Stimulated activated CD4-positive, alpha-beta T cell treated with anti-CD3 and anti-CD28 coated beads, Interleukin-15, amount 100 ng/mL, for 24 hours (primary cell): Measurements from ENCODE around the gene ITPK1.
"Not testable (repeated sequence)": the region's sequence is repeated elsewhere in the genome, so short reads cannot be mapped to it uniquely, and the experiment has no call there.

Source experiments
- DNase-seq: peaks from one replicate; pipeline ENCODE4 v3.0.0-alpha.2; 2020

Gene ITPK1

DNA sequence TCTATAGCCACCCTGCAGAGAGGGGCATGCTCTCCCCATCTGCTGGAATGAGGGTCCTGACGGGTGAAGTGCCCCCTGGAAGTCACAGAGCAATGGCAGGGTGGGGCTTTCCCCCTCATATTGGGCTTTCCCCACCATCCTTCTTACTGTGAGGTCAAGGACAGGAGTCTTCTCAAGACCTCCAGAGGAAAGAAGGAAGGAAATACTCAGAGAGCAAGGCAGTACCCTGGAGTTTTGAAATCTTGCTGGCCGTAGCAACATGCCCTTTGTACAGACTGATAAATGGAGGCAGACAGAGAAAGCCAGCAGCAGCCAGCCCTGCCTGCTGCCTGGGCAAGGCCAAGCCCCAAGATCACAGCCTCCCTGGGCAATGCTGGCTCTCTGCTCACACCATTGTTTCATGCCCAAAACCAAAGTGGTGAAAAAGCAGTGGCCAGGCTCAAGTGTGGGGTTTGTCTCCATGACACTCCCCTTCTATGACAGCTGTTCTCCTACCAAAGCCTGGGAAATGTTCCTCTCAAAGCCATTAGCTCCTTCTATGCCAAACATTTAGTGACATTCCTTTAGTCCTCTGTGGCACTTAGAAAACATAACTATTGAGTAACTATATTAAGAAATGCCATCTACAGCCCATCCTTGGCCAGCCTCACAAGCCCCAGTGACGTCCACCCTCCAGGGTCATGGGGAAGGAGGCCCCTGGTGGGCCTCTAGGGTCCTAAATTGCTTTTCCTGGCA lies 13.2 kb upstream of the ITPK1 start:
- DNase-seq = no peak

DNA sequence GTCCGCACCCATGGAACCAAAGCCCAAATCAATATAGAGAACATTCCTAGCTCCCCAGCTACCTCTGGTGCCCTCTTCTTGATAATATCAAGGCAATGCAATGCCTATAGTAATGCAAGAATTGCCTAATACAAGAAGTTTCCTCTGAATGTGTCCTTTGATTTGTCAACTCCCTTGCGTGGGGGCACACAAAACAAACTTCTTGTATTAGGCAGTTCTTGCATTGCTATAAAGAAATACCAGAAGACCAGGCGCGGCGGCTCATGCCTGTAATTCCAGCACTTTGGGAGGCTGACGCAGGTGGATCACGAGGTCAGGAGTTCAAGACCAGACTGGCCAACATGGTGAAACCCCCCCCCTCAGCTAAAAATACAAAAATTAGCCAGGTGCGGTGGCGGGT lies 10.4 kb upstream of the ITPK1 start:
- DNase-seq = no peak

DNA sequence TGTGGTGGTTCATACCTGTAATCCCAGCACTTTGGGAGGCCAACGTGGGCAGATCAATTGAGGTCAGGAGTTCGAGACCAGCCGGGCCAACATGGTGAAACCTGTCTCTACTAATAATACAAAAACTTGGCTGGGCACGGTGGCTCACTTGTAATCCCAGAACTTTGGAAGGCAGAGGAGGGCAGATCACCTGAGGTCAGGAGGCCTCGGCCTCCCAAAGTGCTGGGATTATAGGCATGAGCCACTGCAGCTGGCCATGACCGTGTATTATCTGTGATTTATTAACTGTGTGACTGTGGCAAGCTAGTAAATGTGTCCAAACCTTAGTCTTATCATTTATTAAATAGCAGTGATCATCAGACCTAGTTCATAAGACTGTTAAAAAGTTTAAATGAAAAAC lies 7.1 kb upstream of the ITPK1 start:
- DNase-seq = no peak

DNA sequence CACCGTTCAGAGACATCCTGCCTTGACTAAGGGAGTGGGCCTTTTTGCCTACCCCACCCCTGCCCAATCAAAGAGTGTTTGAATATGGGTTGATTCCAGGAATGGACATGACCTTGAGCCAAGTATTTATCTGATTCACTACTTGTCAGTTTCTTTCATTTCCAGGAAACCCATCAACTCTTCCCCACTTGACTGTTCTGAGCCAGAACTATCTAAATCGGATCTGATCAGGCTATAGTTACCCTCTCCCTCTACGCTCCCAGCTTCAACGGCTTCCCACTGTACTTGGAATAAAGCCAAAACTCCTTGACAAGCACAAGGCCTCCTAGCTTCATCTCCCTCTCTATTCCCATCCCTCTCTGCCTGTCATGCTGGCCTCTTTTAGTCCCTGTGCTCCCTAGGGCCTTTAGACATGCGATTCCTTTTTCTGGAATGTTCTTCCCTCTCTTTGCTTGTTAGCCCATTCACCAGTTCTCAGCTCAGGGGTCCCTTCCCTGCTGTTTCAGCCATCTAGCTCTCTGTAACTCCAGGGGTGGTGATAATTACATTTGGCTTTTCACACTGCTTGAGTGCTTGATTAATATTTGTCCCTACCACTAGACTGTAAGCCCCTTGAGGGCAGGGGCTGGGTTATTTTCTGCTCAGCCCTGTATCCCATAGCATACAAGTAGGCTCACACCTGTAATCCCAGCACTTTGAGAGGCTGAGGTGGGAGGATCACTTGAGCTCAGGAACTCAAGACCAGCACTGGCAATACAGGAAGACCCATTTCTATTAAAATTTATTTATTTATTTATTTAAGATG lies 5.5 kb upstream of the ITPK1 start:
- DNase-seq = no peak

DNA sequence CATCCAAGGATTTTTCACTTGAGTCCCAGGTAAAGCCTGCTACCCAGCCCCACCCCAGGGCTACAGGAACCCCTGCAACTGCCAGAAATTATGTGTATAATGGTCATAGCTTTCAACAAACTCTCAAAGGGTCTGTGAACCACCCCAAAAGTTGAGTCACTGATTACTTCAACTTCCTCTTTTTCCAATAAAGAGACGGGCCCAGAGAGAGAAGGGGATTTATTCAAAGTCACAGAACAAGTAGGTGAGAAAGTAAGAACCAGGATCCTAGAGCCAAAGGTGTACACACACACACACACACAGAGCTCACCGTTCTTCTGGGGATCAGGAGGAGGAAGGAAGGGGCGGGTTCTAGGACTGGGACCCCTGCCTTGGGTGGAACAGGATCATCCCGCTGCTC lies 4.8 kb upstream of the ITPK1 start:
- DNase-seq = no peak

DNA sequence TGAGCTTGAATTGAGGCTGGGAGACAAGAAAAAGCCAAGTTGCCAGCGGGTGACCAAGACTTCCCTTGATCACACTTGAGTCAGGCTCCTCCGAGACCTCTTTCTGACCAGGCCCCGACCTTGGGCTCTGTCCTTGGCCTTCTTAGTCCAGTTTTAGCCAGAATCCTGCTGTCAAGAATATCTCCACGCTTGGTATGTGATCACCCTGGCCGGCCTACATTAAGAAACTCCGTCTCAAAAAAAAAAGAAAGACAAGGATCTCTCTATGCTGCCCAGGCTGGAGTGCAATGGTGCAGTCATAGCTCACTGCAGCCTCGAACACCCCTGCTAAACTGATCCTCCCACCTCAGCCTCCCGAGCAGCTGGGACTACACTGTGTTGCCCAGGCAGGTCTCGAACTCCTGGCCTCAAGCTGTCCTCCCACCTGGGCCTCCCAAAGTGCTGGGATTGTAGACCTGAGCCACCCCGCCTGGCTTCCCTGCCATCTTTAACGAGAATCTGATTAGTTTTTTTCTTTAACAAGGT lies 1.0 kb upstream of the ITPK1 start:
- DNase-seq = peak; percentile 9

DNA sequence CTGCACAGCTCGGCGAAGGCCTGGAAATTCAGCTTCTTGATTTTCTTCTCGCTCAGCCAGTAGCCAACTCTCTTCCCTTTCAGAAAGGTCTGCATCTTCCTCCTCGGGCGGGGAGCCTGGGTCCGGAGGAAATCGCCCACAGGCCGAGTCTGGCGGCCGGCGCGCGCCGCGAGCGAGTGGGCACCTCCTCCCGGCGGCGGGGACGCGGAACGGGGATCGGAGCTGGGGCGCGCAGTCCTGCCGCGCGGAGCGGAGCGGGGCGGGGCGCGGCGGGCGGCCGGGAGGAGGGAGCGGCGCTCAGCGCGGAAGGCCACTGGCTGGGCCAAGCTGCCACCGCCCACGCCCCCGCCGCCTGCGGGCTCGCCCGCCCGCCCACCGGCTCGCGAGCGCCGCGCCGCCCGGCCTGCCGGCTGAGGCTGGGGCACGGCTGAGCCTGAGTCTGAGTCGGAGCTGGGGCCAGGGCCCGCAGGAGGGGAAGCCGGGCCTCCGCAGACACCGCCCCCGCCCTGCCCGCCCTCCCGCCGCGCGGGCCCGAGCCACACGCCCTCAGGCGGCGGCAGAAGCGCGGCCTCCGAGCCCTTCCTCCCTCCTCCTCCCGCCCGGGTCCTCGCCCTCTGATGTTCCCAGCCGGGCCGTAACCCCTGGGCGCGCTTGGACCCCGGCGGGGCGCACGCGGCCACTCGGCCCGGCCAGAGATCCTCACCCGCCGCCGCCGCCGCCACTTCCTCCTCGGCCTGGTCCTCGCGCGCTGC lies 480 bp downstream of the ITPK1 start:
- DNase-seq = peak; percentile 92

DNA sequence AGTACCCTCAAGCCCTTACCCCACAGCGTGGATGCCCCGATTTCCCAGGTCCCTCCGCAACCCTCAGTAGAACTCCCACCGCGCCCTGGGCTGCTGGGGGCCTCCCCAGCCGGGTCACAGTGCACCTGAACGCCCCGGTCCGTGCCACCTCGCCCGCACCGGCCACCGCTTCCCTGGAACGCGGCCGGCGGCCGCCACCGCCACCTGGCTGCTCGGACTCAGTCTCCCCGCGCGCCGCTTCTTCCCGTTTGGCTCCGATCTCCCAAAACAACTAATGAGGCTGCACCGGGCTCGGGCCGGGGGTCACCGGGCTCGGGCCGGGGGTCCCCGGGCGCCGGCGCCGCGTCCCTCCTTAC lies 1.0 kb downstream of the ITPK1 start:
- peak; percentile 31 for DNase-seq

DNA sequence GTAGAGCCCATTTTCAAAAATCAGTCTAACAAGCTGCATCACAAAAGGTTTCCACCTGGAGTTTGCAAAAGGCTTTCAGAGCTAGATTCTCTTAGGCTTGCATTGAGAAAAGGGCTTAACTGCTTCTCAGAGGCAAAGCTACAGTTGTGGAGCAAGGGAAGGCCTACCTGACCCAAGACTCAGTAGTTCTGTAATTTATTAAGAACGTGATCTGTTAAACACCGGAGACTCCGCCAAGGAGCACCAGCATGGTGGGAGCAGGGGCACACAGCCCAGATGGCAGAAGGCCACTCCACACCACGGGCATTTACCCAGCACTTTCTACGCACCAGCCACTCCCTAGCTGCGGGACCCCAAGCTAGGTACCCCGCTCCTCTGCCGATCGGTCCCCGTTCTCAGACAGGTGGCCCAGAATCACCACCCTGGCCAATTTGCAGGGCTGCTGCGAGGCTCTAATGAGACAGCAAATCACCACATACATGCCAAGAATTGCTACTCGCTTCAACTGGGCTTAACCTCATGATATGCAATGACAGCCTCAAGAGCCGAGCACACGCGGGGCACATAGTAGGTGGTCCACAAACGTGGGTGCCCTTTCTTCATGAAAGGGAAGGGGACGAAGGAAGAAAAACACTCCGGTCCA lies 1.5 kb downstream of the ITPK1 start:
- peak; percentile 6 for DNase-seq

DNA sequence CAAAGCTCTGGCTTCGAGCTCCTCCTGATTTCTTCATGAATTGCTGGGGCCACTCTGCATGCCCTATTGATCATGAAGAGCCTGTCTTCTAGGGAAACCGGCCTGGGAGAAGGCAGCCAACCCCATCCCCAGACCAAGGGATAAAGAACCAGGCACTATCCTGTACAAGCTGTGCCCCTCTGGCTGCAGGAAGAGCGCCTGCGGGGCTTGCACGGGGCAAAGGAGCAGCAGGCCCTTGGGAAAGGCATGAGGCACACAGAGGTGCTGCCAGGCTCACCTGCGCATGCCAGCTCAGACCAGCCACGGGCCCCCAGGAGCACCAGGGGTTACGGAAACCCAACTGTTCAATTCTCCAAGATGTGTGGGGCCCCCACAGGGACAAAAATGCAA lies 2.1 kb downstream of the ITPK1 start:
- DNase-seq = peak; percentile 5

DNA sequence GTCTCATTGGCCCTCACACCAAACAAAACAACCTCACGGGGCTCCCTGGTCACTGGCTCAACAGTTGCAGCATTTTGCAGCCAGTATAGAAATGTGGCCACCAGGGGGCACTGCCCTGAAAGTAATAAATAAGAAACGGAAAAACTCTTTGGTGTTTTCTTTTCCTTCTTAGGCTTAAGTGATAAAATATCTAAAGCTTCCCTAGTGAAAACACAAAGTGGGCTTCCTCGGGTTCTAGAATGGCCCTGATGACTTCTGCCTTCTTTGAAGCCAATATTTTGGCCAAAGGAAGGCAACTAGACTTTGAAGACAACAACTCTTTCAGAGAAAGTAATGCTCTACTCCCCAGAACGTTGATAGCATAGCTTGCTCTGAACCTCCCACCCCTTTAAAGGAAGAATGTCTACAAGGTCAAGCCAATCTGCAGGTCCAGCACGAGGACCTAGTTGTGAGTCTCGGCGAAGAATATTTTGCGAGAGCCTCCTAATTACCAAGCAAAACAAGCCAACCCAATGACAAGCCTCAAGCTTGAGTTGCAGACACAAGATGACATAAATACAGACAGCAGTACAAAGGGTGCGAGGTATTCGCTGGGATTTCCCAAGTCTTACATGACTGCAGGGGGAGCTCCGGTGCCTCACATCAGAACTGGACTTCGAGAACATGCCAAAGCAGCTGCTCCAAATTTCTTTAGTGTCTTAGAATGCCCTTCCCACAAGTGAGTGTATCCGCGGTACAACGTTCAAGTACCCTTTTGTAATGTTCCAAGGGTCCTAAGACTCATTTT lies 2.6 kb downstream of the ITPK1 start:
- peak; percentile 87 for DNase-seq

DNA sequence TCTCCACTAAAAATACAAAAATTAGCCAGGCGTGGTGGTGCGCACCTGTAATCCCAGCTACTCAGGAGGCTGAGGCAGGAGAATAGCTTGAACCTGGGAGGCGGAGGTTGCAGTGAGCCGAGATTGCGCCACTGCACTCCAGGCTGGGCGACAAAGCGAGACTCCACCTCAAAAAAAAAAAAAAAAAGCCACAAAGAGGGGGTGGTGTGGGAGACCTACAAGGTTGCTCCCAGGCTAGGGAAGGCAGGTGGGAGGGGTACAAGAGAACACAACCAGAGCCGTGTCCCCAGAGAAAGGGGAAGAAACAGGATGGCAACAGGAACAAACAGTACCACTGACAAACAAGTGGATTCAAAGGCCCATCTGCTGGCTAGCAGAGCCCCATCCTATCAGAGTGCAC lies 4.2 kb downstream of the ITPK1 start:
- DNase-seq = not testable (repeated sequence)

DNA sequence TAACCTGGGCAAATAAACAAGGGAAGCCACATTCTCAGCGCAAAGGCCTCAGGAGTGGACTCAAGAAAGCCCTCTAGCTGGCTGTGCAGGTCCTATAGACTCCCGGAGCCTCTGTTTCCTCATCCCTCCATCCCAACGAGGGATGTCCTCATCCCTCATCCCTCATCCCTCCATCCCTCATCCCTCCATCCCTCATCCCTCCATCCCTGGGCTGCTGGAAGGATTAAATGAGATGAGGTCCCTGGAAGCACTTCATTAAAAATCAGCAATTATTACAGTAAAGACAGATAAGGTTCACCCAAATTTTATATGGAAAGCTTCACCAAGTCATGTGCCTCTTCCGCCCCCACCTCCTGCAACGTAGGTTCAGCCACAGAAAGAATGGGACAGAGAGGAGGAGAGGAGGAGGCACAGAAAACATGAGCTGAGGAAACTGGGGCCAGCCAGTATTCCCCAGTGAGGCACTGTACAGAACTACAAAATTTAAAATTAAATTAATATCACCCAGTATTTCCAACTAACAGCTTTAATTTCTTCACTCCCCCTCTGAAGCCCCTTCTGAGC lies 4.8 kb downstream of the ITPK1 start:
- DNase-seq = no peak

DNA sequence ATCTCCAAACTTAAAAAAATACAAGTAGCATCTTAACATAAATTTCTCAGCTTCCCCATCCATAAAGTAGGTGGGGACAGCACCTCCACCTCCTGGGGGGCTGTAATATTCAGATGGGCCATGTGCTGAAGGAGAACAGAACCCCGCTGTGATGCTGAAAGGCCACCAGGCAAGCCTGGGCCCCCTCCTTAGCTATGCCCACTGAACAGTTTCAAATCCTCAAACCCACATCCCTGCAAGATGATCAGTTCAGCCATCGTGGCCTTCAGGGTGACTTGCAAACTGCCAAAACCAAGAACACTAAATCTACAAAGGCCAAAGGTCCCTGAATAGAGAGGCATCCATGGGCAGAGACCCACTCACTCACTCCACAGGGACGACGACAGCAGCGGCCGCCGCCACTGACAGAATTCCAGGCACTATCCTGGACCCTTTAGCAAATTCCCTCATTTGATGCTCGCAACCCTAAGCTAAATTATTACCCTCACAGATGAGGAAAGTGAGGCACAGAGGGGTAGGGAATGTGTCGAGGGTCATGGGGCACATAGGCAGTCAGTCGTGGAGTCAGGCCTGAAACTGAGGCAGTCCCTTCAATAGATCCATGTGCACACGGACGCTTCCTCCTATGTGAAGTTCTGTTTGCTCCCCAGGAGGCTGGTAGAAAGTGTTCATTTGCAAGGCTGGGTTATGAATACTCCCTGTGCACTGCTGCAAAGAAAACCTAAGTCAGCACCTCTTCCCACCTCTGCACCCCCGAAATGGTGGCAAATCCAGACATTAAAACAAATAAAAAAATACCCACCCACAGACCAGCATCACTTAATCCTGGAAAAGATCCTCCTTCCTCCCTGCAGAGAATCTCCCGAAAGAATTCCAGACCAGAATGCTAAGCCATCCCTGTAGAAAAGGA lies 5.9 kb downstream of the ITPK1 start:
- DNase-seq = no peak

DNA sequence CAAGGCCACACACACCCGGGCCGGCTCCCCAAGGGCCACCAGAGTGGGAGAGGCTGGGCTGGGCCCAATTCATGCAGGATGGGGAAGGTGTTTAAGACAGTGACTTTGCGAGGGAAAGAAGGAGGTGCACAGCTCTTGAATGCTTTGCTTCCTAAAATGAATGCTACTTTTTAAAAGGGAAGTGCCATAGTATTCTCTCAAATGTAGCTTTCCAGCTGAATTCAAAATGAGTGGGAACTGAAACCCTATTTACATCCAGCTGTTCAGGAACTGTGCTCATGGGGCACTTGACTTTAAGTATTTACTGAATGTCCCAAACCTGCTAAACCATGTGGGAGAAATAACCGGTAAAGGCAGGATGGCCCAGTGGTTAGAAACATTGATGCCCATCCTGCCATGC lies 7.6 kb downstream of the ITPK1 start:
- no peak for DNase-seq

DNA sequence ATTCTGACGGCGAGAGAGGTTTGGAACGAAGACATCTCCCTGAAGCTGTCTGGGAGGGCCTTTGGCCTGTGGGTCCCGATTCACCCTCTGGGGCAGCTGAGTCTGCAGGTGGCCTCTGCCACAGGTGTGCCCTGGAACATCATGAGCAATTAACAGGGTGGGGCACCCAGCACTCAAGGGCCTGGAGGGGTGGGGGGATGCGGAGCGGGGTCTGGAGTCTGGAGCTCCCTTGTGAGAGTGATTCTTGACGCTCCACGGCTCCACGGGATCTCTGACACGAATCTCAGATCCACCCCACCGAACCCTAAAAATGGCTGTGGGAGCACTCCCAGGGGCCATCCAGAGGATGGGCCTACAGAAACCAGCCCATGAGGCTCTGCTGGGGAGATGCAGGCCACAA lies 8.3 kb downstream of the ITPK1 start:
- DNase-seq = no peak

DNA sequence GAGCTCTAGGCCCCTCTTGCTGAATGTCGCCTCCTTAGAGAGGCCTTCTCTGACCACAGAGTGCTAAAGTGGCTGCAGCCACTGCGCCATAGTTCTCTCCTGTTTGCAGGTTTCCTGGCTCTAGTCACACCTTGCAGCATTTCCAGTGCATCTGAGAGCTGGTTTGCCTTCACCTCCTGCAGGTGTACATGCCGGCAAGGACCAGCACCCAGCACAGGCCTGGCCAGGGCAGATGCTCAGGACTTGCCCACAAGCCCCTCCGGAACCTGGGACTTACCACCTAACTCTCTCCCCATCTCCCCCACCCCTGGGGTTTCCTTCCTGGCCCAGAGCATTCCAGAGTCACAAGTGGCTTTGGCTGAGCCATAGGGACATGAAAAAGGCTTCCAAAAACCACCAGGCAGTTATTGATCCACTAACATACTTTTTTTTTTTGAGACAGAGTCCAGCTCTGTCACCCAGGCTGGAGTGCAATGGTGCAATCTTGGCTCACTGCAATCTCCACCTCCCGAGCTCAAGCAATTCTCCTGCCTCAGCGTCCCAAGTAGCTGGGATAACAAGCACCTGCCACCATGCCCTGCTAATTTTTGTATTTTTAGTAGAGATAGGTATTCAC lies 9.1 kb downstream of the ITPK1 start:
- no peak for DNase-seq

DNA sequence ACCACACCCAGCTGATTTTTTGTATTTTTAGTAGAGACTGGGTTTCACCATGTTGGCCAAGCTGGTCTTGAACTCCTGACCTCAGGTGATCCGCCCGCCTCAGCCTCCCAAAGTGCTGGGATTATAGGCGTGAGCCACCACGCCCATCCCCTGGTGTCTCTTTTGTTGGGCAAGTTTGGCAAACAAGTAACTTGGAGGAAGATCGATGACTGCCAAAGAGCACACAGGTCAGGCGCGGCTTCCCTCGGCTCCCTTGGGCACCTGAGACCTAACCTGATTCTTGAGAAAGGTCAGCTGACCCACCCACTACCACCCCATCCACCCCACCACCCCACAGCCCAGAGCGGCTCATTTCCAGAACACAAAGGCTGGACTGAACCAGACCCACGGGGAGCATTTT lies 9.9 kb downstream of the ITPK1 start:
- not testable (repeated sequence) for DNase-seq

DNA sequence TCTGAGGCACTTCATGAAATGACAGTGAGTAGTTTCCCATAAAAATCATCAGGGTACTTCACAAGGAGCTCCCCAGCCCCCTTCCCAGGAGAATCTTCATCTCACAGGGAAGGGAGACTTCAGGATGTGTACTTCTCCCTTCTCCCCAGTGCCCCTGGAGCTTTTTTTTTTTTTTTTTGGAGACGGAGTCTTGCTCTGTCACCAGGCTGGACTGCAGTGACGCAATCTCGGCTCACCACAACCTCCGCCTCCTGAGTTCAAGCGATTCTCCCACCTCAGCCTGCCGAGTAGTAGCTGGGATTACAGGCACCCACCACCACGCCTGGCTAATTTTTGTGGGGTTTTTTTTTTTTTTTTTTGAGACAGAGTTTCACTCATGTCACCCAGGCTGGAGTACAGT lies 10.4 kb downstream of the ITPK1 start:
- DNase-seq = no peak

DNA sequence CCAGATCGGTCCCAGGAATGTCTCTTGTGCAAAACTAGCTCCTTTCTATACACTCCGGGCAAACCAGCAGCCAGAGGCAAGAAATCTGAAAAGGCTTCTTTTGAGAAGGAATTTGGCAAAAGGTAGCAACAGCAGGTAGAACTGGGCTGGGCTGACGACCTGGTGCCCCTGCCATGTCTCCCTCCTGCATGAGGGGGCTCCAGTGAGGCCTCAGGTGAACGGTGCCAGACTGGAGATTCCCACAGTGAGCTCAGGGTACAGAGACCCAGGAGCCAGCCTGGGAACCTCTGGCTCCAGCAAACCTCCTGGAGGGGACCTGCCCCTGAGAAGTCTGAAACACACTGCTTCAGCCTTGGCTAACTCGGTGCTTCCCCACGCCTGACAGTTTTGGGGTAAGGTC lies 10.8 kb downstream of the ITPK1 start:
- DNase-seq = no peak
